GM18873 (cell line): ENCODE measurements around the gene LGR6.
"Not testable (repeated sequence)": the region's sequence is repeated elsewhere in the genome, so short reads cannot be mapped to it uniquely, and the experiment has no call there.

Source experiments
- ATAC-seq: cut with Tn5 transposase; IDR thresholded peaks from one replicate; pipeline ENCODE4 v1.9.1; 2021; ENCODE audit warnings: mild to moderate bottlenecking, moderate library complexity, moderate number of reproducible peaks; ENCODE audit not compliant: unreplicated experiment, low FRiP score

The LGR6 gene

GRCh38 chr1:202193614-202194327, at the start of gene LGR6:
TSS of gene LGR6 (plus strand) at chr1:202193799. CDS start at chr1:202193990, 191 bp downstream.
- ATAC-seq: no peak

- no peak for ATAC-seq
These were observed 49.1 kb upstream of the LGR6 start, which contains the start of gene ARL8A for GRCh38 chr1:202144402-202145067. TSS of gene ARL8A (minus strand) at chr1:202144737. CDS start at chr1:202144572, 165 bp downstream.

- no peak for ATAC-seq
These were observed 48.4 kb upstream of the LGR6 start for GRCh38 chr1:202145068-202145743.

- not testable (repeated sequence) for ATAC-seq
These were observed 47.9 kb upstream of the LGR6 start for GRCh38 chr1:202145744-202146140.

- no peak for ATAC-seq
These were observed 47.3 kb upstream of the LGR6 start for GRCh38 chr1:202146279-202146678.

GRCh38 chr1:202146993-202147392, 46.6 kb upstream of the LGR6 start:
- ATAC-seq: no peak

DNA sequence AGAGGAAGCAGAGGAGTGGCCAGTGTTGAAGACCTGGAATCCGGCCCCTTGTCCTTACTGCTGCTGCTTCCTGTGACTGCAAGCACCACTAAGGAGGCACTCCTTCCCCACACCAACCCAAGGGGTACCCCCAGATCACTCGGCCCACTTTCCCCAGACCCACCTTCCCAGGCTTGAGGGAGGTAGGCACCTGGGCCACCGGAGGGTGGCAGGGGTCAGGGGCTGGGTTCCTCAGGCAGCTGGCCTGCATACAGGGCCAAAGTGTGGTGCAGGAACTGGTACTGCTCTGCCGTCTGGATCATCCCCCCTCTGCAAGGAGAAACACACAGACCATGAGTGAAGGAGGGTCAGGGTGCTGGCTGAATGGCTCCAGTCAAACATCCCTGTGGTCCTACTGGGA, 45.2 kb upstream of the LGR6 start:
- ATAC-seq: no peak

GRCh38 chr1:202149566-202149965, 44.0 kb upstream of the LGR6 start:
- ATAC-seq: no peak

GRCh38 chr1:202150187-202150586, 43.4 kb upstream of the LGR6 start:
- no peak for ATAC-seq

DNA sequence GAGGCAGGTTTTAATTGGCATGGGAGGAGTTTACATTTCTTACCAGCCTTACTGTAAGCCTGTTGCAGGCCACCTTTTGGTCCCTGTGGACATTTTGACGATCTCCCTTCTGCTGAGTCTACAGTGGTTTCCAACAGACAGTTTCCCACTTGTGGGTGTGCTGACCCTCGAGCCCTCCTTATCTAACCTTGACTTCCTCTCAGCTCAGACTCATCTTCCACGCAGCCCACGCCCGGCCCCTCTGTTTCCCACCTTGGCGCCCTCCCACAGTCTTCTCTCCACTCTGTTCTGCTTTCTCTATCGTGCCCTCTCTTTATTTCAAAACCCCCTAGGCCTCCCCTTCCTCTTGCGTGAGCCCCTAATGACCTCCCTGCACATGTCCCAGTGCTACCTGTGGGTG, 43.0 kb upstream of the LGR6 start:
- no peak for ATAC-seq

- ATAC-seq: no peak
These were observed 42.6 kb upstream of the LGR6 start for GRCh38 chr1:202151045-202151444.

- no peak for ATAC-seq
These were observed 41.2 kb upstream of the LGR6 start for GRCh38 chr1:202152399-202152798.

DNA sequence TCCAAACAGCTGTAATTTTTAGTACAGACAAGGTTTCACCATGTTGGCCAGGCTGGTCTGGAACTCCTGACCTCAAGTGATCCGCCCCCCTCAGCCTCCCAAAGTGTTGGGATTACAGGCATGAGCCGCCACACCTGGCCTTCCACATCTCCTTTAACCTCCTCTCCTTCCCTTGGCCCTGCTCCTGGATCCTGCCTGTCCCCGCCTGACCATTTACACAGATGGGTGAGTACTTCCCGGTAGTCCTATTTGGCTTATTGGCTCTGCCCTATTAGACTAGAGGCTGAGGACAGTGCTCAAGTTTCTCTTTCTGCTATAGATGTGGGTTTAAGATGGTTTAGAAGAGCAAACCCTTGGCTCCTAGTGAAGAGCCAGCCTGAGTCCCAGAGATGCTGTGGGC, 40.3 kb upstream of the LGR6 start:
- ATAC-seq: no peak

DNA sequence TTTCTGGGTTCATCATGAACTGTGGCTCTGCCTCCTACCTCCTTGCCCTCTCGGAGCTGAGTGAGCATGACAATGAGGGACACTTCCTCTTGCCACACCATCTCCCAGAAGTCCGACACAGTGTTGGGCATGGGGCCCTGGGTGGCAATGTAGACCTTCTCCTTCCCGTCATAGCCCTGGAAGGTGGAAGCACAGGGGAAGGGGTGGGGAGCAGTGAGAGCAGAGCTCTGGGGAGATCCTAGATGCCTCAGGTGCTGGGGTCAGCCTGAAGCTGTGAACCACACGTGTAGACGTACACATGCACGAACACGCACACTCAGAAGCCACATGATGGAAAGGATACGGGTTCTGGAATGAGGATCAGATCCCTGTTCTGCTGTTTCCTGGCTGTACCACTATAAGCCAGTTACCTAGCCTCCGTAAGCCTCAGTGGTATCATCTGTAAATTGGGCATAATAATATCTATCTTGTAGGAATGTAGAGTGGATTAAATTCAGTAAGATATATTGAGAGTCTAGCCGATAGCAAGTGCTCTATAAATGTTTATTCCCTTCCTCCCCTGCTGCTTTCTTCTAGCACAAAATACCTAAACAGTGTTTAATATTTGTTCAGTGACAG, 39.3 kb upstream of the LGR6 start:
- no peak for ATAC-seq

- ATAC-seq: no peak
These were observed 38.7 kb upstream of the LGR6 start for GRCh38 chr1:202154766-202155477.

DNA sequence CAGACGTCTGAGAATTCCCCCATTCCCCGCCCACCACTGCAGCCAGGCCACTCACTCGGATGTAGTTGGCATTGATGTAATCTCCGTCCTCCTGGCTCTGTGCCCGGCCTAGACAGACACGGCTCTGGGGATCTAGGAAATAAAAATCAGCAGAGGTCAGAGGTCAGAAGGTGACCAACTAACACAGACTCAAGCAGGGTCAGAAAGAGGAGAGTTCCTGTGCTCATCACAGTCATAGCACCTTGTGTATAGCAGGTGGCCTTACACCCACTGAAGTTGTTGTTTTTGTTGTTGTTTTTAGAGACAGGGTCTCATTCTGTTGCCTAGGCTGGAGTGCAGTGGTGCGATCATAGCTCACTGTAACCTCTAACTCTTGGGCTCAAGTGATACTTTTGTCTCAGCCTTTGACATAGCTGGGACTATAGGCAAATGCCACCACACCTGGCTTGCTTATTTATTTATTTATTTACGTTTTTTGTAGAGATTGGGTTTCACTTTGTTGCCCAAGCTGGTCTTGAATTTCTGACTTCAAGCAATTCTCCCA, 38.0 kb upstream of the LGR6 start:
- ATAC-seq: no peak

DNA sequence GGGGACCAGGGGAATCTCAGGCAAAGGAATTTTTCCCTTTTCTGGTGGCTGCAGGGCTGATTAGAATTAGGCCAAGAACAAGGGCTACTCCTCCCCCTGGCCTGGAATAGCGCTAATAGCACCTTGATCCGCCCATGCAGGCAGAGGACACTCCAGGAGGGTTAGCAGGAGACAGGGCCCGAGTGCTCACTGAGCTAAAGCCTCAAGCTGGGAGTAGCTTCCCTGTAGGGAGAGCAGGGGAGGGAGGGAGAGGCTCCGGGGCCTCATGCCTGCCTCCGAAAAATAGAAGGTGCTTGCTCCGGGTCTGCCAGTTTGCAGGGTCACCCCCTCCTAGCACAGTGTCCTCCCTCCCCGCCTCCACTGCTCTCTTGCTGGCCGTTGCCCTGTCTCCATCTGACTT, 37.0 kb upstream of the LGR6 start:
- no peak for ATAC-seq

GRCh38 chr1:202157945-202158344, 35.7 kb upstream of the LGR6 start:
- no peak for ATAC-seq

DNA sequence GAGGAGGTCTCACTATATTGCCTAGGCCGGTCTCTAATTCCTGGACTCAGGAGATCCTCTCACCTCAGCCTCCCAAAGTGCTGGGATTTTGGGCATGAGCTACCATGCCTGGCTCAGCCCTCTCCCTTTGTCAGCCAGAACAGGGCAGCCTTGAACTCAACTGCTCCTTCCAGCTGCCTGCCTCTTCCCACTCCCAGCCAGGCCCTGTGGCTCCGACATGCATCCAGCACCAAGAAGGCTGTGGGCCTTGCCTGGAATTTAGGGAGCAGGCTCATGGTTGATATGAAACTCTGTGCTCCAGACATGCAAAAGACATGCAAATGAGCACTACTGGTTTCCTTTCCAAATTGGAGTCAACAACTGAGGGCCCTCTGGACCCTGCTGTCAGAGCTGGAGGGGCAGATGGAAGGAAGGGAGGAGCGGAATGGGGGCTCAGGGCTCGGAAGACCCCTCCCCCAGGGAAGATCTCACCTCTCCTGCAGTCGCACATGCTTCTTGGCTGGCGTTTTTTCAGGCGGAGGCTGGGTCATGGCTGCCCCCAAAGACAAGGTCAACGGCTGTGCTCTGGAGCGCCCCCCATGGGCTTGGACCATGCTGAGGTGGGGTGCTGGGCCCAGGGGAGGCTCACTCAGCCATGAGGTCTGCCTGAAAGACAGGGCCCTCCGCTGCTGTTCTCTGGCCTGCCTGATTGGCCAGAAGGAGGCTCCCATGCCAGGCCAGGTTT, 34.6 kb upstream of the LGR6 start:
- ATAC-seq: no peak
